Karpas-422 (cell line): ENCODE data around the gene USHBP1. TPM values are rescaled to one million over a fixed set of nuclear protein-coding genes. Genes with fewer than 3 reads are reported as not detected.

Source experiments
- DNase-seq: peaks from one replicate; pipeline ENCODE4 v3.0.0-alpha.2; 2015
- H2AFZ ChIP-seq: fragments of 200-600 bp; sonication (generic); 2 replicates; pipeline ENCODE4 v1.6.1; 2014; ENCODE audit warnings: antibody characterized with exemption, low read length, mixed read lengths
- H3K27ac ChIP-seq: fragments of 200-600 bp; sonication (generic); 2 replicates; pipeline ENCODE4 v1.5.1; 2014; ENCODE audit warnings: mild to moderate bottlenecking, low read length, moderate library complexity
- H3K27me3 ChIP-seq: fragments of 200-600 bp; sonication (generic); 2 replicates; pipeline ENCODE4 v1.6.1; 2014; ENCODE audit warnings: low read length, mixed read lengths
- H3K36me3 ChIP-seq: fragments of 200-600 bp; sonication (generic); 2 replicates; pipeline ENCODE4 v1.6.1; 2014; ENCODE audit warnings: low read length, mixed read lengths; ENCODE audit not compliant: insufficient read depth
- H3K4me1 ChIP-seq: fragments of 200-600 bp; sonication (generic); 2 replicates; pipeline ENCODE4 v1.6.1; 2014; ENCODE audit warnings: mild to moderate bottlenecking, low read length, mixed read lengths
- H3K4me2 ChIP-seq: fragments of 200-600 bp; sonication (generic); 2 replicates; pipeline ENCODE4 v1.6.1; 2014; ENCODE audit warnings: low read length, low read depth, mild to moderate bottlenecking; ENCODE audit not compliant: poor library complexity, severe bottlenecking
- H3K4me3 ChIP-seq: fragments of 200-600 bp; sonication (generic); 2 replicates; pipeline ENCODE4 v1.5.1; 2014; ENCODE audit warnings: mild to moderate bottlenecking, antibody characterized with exemption, low read length, mixed read lengths
- H3K79me2 ChIP-seq: fragments of 200-600 bp; sonication (generic); 2 replicates; pipeline ENCODE4 v1.6.1; 2014; ENCODE audit warnings: mild to moderate bottlenecking, low read length, mixed read lengths
- H3K9ac ChIP-seq: fragments of 200-600 bp; sonication (generic); 2 replicates; pipeline ENCODE4 v1.6.0; 2014; ENCODE audit warnings: low read length
- H3K9me2 ChIP-seq: fragments of 200-600 bp; sonication (generic), shearing (Covaris generic); replicated peaks from 2 replicates; pipeline ENCODE4 v1.6.0; 2014; ENCODE audit warnings: mild to moderate bottlenecking, low read length, moderate library complexity; ENCODE audit not compliant: insufficient read depth
- H3K9me3 ChIP-seq: fragments of 300-700, 200-600 bp; sonication (generic); 2 replicates; pipeline ENCODE4 v1.6.1; 2014; ENCODE audit warnings: low read length, mixed read lengths
- H4K20me1 ChIP-seq: fragments of 200-600 bp; sonication (generic); 2 replicates; pipeline ENCODE4 v1.6.1; 2014; ENCODE audit warnings: mild to moderate bottlenecking, antibody characterized with exemption, low read length, low read depth; ENCODE audit not compliant: insufficient read depth
- total RNA-seq: library from RNA; depleted of rRNA; stranded (reverse); fragments of >200 nt; shearing (Covaris generic); gene quantifications from 2 replicates; pipeline ENCODE4 v1.2.3, GENCODE V29; 2014; ENCODE audit warnings: low replicate concordance

Gene USHBP1
- total RNA-seq, 1 experiment from 2014 or later: not detected

GRCh38 chr19:17225053-17225452 lies 39.5 kb downstream of the USHBP1 start:
- Histone ChIP-seq H3K79me2 (peaks cover 8% of the 10 kb centered on the region), H3K4me1 (peaks cover 16% of the 10 kb centered on the region), H3K27me3 (no peaks in the 10 kb centered on the region), H3K9me2 (no peaks in the 10 kb centered on the region), H2AFZ (no peak overlapping the region), H3K27ac (no peak overlapping the region), H3K9me3 (no peaks in the 10 kb centered on the region), H3K4me2 (no peak overlapping the region), H3K36me3 (no peaks in the 10 kb centered on the region), H3K9ac (no peak overlapping the region), H3K4me3 (no peak overlapping the region), H4K20me1 (no peaks in the 10 kb centered on the region)
- DNase-seq: no peak

DNA sequence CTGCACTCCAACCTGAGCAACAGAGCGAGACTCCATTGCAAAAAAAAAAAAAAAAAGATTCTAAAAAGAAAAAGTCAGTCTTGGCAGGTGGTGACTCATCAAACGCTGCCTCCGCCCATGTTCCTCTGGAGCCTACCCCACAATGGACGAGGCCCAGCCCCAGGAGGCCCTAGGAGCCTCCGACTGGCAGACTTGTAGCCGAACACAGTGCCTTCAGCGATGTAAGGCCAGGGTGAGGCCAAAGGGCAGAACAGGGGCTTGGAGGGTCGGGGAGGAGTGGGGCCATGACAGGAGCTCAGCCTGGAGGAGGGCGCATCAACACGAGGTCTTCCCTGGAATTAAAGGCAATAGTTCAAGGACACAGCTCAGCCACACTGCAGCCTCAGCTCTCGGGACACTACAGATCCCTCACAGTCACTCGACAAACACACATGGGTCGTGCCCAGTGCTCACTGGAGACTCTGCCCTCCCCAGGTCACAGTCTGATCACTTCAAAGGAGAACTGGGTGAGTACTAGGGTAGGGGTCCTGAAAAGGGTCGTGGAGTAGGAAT lies 44.3 kb downstream of the USHBP1 start:
- no peak overlapping the region for H3K9ac ChIP-seq
- no peak overlapping the region for H3K27ac ChIP-seq
- H4K20me1 ChIP-seq: no peaks in the 10 kb centered on the region
- no peaks in the 10 kb centered on the region for H3K9me3 ChIP-seq
- H3K4me1 ChIP-seq: peaks cover 13% of the 10 kb centered on the region
- no peaks in the 10 kb centered on the region for H3K9me2 ChIP-seq
- H3K4me3 ChIP-seq: no peak overlapping the region
- H3K36me3 ChIP-seq: peaks cover 24% of the 10 kb centered on the region
- H3K79me2 ChIP-seq: no peaks in the 10 kb centered on the region
- no peak overlapping the region for H2AFZ ChIP-seq
- DNase-seq: no peak
- no peaks in the 10 kb centered on the region for H3K27me3 ChIP-seq
- no peak overlapping the region for H3K4me2 ChIP-seq

GRCh38 chr19:17219286-17219685 lies 45.3 kb downstream of the USHBP1 start:
- no peak for DNase-seq
- Histone ChIP-seq H3K27me3 (no peaks in the 10 kb centered on the region), H3K36me3 (peaks cover 24% of the 10 kb centered on the region), H2AFZ (no peak overlapping the region), H3K9ac (no peak overlapping the region), H3K4me2 (no peak overlapping the region), H3K79me2 (no peaks in the 10 kb centered on the region), H3K9me2 (no peaks in the 10 kb centered on the region), H3K9me3 (no peaks in the 10 kb centered on the region), H3K4me3 (no peak overlapping the region), H4K20me1 (no peaks in the 10 kb centered on the region), H3K4me1 (peaks cover 22% of the 10 kb centered on the region), H3K27ac (no peak overlapping the region)

- peaks cover 18% of the 10 kb centered on the region for H3K4me1 ChIP-seq
- H3K36me3 ChIP-seq: peaks cover 24% of the 10 kb centered on the region
- no peaks in the 10 kb centered on the region for H3K9me3 ChIP-seq
- DNase-seq: no peak
- peak overlapping the region; percentile 74 for H3K4me3 ChIP-seq
- no peaks in the 10 kb centered on the region for H3K9me2 ChIP-seq
- H3K9ac ChIP-seq: peak overlapping the region; percentile 84
- no peaks in the 10 kb centered on the region for H3K79me2 ChIP-seq
- H3K4me2 ChIP-seq: peak overlapping the region; percentile 83
- no peak overlapping the region for H3K27ac ChIP-seq
- H2AFZ ChIP-seq: no peak overlapping the region
- no peaks in the 10 kb centered on the region for H4K20me1 ChIP-seq
- no peaks in the 10 kb centered on the region for H3K27me3 ChIP-seq
These were observed 48.4 kb downstream of the USHBP1 start for GRCh38 chr19:17216058-17216670.

DNA sequence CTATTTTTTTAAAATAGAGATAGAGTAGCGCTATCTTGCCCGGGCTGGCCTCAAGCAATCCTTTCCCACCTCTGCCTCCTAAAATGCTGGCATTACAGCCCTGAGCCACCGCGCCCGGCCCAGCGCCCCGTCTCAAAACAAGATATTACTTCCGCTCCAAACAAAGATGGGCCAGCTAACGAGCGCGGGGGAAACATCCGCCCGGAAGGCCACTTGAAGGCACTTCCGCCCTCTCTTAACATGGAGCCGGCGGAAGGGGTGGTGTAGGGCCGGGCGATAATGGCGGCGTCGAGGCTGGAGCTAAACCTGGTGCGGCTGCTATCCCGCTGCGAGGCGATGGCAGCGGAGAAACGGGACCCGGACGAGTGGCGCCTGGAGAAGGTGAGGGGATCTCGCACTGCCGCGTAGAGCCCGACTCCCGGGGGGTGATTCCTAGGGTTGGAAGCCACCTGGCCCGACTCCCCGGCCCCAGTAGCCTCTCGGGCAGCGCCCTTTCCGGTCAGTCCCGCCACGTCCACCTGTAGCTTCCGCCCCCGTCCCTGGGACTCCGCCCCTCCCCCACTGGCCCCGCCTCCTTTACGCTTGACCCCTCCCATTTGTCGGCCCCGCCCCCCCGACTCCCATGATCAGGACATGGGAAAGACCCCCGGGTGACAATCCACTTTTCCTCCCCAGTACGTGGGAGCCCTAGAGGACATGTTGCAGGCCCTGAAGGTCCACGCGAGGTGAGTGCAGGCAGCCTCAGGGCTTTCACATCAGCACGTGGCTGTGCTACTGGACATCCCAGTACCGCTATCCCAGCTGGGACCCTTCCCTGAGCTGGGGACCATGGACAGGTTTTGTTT lies 49.2 kb downstream of the USHBP1 start, which contains the start of gene USE1:
Gene USE1, plus strand, starts transcription at position 231 of the 845 bp plus-strand sequence. Its CDS starts 49 bp downstream, at position 280.
- Histone ChIP-seq H3K4me3 (peak within 1 kb of the TSS; percentile 74), H3K9me3 (no peaks in the 10 kb centered on the region), H3K27me3 (no peaks in the 10 kb centered on the region), H3K9ac (peak within 1 kb of the TSS; percentile 84), H3K4me1 (peaks cover 19% of the 10 kb centered on the region), H4K20me1 (no peaks in the 10 kb centered on the region), H3K27ac (peak within 1 kb of the TSS; percentile 70), H3K36me3 (peaks cover 28% of the 10 kb centered on the region), H3K9me2 (no peaks in the 10 kb centered on the region), H2AFZ (peak within 1 kb of the TSS; percentile 80; the same call in 1 of the 2 replicates), H3K79me2 (no peaks in the 10 kb centered on the region), H3K4me2 (peak within 1 kb of the TSS; percentile 83)
- peak; percentile 97 for DNase-seq

DNA sequence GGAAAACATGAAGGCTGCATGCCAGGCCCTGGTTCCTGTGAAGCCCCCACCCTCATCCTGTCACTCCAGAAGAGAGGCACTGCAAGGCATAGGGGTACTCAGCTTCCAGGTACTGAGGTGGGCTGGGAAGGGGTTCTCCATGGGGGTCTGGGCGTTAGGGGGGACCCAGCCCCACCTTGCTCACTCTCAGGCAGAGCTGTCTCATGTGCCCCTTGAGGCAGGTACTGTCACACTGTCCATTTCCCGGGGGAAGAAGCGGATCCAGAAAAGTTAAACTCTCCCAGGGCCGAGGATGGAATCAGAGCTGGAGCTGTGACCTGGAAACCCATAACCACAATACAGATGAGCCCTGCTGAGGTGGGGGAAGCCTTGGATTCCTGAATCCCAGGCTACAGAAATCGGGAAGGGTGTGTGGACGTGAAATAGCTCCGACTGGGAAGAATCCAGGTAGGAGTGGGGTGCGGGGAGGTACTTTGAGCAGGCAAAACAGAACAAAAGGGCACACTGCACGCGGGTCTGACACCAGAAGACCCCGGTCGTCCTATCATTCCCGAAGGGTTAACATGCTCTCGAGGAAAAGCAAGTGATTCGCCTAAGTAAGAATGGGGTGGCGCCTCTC lies 49.9 kb downstream of the USHBP1 start:
- no peak overlapping the region for H2AFZ ChIP-seq

DNA sequence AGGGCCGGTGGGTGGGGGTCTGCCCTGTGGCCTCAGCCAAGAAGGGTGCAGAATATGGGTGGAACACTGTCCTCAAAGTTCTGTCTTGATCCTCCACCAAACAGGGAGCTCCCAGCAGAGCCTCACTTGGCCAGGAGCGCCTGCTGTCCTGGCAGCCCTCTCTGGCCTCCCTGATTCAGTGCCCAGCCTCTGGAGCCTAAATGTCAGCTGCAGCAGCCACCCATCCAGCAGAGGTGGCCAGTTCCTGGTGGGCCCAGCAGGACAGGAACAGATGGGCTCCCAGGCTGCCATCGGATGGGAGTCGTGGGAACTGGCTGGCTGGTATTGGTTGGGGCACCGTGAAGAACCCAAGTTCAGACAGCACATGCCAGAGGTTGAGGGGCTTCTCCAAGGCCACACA lies 51.2 kb downstream of the USHBP1 start:
- Histone ChIP-seq H3K79me2 (no peaks in the 10 kb centered on the region), H2AFZ (no peak overlapping the region), H3K9me2 (no peaks in the 10 kb centered on the region), H4K20me1 (no peaks in the 10 kb centered on the region), H3K36me3 (peaks cover 25% of the 10 kb centered on the region), H3K9me3 (no peaks in the 10 kb centered on the region), H3K4me2 (no peak overlapping the region), H3K27ac (no peak overlapping the region), H3K4me3 (no peak overlapping the region), H3K4me1 (peaks cover 31% of the 10 kb centered on the region), H3K9ac (no peak overlapping the region), H3K27me3 (no peaks in the 10 kb centered on the region)
- no peak for DNase-seq

More for the DNA sequence above, 49.9 kb downstream of the USHBP1 start:
- Histone ChIP-seq H3K9ac (peak overlapping the region; percentile 84), H3K27me3 (no peaks in the 10 kb centered on the region), H3K4me1 (peaks cover 20% of the 10 kb centered on the region), H3K79me2 (no peaks in the 10 kb centered on the region), H3K4me3 (peak overlapping the region; percentile 74), H3K9me2 (no peaks in the 10 kb centered on the region), H3K36me3 (peaks cover 32% of the 10 kb centered on the region), H4K20me1 (no peaks in the 10 kb centered on the region), H3K4me2 (peak overlapping the region; percentile 83), H3K9me3 (no peaks in the 10 kb centered on the region), H3K27ac (peak overlapping the region; percentile 70)
- DNase-seq: no peak
